ENCODE measurements around the gene ATL2.
"Not testable (repeated sequence)": the region's sequence is repeated elsewhere in the genome, so short reads cannot be mapped to it uniquely, and the experiment has no call there.

Gene ATL2

DNA sequence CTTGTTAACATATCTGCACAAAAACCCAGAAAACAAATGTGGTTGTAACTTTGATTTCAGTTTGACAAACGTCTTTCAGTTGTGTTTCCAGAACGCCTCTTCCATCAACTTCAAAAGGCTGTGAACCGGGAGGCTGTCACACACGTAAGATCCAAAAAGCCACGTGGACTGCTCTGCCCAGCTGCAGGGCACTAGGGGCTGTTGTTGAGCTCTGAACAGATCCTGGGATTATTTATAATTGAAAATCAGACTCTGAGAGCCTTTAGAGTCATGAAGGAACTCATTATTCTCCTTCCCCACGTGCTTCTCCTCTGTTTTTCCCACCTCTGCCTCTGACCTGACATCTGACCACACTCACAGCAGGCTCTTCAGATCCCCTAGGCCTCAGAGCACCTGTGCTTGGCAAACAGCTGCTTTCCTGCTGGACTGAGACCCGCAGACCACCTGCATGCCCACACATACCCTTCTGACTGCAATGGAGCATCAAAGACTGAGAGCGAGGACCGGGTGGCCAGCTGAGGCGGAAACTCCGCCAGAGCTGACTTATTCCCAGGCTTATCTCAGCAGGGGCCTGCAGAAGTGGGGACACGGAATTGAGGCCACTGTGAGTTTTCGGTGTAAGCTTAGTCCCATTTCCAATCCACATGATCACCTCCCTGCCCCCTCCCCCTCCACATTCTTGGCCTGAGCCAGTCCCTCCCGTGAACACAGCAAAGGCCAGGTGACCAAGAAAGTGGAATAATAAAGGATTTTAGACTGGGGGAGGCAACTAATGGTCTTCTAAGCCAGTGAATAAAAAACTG, 114.8 kb downstream of the ATL2 start:
- no peak for DNase-seq (ENCODE audit: extremely low read depth, insufficient read length)
- Histone ChIP-seq H3K27me3 (replicated peaks; ENCODE audit: control insufficient read depth, insufficient read depth, low read length) (no peaks in the 10 kb centered on the region), H3K36me3 (ENCODE audit: control insufficient read depth, insufficient read depth, low read length) (no peaks in the 10 kb centered on the region), H3K4me3 (replicated peaks; ENCODE audit: low read depth, low read length) (no peak overlapping the region)
- no peak for TF ChIP-seq CTCF (IDR thresholded peaks at IDR 0.05; ENCODE audit: insufficient read depth, low read length, poor library complexity, severe bottlenecking)

DNA sequence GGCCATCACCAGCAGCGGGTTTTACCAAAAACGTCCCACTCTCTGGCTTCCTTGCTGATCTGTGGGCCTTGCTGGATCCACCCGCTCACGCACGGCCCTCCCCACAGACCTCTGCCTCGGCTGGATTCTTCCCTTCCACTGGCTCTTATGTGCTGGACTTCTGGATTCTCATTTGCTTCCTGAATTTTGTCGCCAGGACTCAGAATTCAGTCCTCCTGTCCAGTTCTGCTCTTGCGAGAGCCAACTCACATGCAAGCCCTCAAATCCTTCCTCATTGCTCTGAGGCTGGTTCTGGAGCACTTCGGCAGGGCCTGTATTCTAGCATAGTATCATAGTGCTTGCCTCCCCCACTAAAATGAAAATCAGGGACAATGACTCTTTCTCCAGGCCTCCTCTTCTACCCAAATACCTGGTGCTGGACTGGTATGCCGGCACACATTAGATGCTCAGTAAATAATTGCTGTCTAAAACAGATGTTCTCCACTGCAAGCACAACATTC, 115.5 kb downstream of the ATL2 start:
- Histone ChIP-seq H3K27me3 (replicated peaks; ENCODE audit: control insufficient read depth, insufficient read depth, low read length) (no peaks in the 10 kb centered on the region), H3K4me3 (replicated peaks; ENCODE audit: low read depth, low read length) (no peak overlapping the region), H3K36me3 (ENCODE audit: control insufficient read depth, insufficient read depth, low read length) (no peaks in the 10 kb centered on the region)
- TF ChIP-seq CTCF (IDR thresholded peaks at IDR 0.05; ENCODE audit: insufficient read depth, low read length, poor library complexity, severe bottlenecking): no peak
- DNase-seq (ENCODE audit: extremely low read depth, insufficient read length): no peak

DNA sequence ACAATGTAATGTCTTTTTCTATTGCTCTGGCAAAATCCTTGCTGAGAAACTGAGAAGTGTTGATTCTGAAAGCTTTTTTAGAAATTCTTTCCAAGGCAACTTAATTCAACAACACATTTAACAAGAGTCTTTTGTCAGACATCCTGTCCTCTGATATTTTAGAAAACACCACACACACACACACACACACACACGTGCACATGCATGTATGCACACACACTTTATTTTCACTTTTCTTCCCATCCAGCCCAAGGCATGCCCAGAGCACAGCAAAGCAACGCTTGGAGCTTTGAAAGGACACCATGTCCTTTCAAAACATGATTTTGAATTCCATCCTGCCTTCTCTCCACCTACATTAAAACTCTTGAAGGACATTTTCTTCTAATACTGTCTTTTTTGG, 116.1 kb downstream of the ATL2 start:
- Histone ChIP-seq H3K4me3 (replicated peaks; ENCODE audit: low read depth, low read length) (no peak overlapping the region), H3K27me3 (replicated peaks; ENCODE audit: control insufficient read depth, insufficient read depth, low read length) (no peaks in the 10 kb centered on the region), H3K36me3 (ENCODE audit: control insufficient read depth, insufficient read depth, low read length) (no peaks in the 10 kb centered on the region)
- no peak for TF ChIP-seq CTCF (IDR thresholded peaks at IDR 0.05; ENCODE audit: insufficient read depth, low read length, poor library complexity, severe bottlenecking)
- DNase-seq (ENCODE audit: extremely low read depth, insufficient read length): no peak

DNA sequence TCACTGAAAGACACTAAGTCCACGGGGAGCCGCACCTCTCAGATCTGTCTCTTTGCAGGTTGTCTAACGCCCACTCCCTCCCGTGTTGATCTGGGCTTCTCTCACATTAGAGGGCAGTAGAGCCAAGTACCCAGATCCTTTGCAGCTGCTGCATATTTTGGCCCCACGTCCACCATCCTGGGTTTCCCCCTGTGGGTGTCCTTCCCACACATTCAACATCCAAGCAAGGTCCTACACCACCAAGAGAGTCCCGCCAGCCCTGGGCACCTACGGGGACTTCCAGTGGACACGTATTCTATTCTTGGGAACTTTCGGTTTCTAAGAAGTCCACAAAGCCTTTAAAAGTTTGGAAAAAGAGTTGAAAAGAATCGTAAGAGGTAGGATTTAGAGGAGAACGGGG, 116.6 kb downstream of the ATL2 start:
- DNase-seq (ENCODE audit: extremely low read depth, insufficient read length): no peak
- peak; percentile 13 for TF ChIP-seq CTCF (IDR thresholded peaks at IDR 0.05; ENCODE audit: insufficient read depth, low read length, poor library complexity, severe bottlenecking)
- Histone ChIP-seq H3K36me3 (ENCODE audit: control insufficient read depth, insufficient read depth, low read length) (no peaks in the 10 kb centered on the region), H3K4me3 (replicated peaks; ENCODE audit: low read depth, low read length) (no peak overlapping the region), H3K27me3 (replicated peaks; ENCODE audit: control insufficient read depth, insufficient read depth, low read length) (no peaks in the 10 kb centered on the region)

- H3K4me3 ChIP-seq (replicated peaks; ENCODE audit: low read depth, low read length): no peak overlapping the region
- H3K36me3 ChIP-seq (ENCODE audit: control insufficient read depth, insufficient read depth, low read length): no peaks in the 10 kb centered on the region
- DNase-seq (ENCODE audit: extremely low read depth, insufficient read length): no peak
- no peaks in the 10 kb centered on the region for H3K27me3 ChIP-seq (replicated peaks; ENCODE audit: control insufficient read depth, insufficient read depth, low read length)
- TF ChIP-seq CTCF (IDR thresholded peaks at IDR 0.05; ENCODE audit: insufficient read depth, low read length, poor library complexity, severe bottlenecking): no peak
Measured at GRCh38 chr2:38259311-38259710, 117.8 kb downstream of the ATL2 start.

- not testable (repeated sequence) for H3K4me3 ChIP-seq (replicated peaks; ENCODE audit: low read depth, low read length); H3K36me3 ChIP-seq (ENCODE audit: control insufficient read depth, insufficient read depth, low read length); DNase-seq (ENCODE audit: extremely low read depth, insufficient read length); H3K27me3 ChIP-seq (replicated peaks; ENCODE audit: control insufficient read depth, insufficient read depth, low read length)
Measured at GRCh38 chr2:38257680-38258079, 119.4 kb downstream of the ATL2 start.

All from GM06990 (cell line).